NCI-H446 (cell line): ENCODE measurements around the gene PHACTR3.

Experiments
- DNase-seq, 2 experiments: peaks; one replicate each; lab custom pipeline; 2025; lab: John Stamatoyannopoulos, UW

The PHACTR3 gene

DNA sequence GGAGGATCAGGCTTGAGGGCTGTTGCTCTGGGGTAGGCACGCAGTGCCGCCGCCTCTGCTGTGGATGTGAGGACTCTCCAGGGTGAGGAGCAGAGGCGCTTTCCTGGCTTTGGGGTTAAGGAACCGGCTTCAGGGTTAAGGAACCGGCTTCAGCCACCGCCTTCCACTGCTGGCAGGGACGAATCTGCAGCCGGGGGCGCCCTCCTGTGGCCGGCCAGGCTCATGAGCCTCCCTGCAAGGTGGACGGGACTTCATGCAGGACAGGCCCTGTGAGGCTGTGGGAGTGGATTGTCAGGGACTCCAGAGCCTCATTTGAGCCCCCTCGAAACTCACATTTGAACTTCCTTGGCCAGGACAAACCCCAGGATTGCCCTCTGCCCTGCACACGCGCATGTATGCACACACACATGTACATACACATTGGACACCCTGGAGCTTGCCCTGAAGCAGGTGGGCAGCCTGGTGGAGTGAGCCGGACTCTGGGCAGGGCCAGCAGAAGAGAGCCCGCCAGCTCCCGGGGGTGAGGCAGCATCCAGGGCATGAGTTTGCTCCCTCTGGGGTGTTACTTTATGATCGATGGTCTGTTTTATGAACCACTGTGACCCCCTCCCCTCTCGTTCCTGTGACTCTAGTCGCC lies 146.9 kb downstream of the PHACTR3 start:
- peak; percentile 50 to 84 for DNase-seq

DNA sequence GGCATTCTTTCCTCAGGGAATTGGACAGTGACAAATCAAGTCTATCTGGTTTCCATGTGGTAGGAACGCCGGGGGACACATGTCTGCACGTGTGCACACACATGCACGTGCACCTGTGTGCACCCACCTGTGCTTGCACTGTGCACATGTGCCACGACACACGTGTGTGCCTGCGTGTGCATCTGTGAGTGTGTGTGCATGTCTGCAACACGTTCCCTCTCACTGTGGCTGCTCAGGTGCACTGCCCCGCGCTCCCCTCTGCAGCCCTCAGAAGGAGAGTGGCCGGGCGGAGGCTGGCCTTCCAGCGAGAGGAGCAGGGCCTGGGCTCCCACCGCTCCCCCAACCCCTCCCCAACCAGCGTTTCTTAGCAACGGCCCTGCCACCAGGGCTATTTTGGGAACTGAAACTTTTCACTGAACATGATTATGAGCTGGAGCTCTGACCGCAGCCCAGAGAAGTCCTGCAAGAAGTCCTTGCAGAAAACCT lies 147.8 kb downstream of the PHACTR3 start:
- DNase-seq = no peak

DNA sequence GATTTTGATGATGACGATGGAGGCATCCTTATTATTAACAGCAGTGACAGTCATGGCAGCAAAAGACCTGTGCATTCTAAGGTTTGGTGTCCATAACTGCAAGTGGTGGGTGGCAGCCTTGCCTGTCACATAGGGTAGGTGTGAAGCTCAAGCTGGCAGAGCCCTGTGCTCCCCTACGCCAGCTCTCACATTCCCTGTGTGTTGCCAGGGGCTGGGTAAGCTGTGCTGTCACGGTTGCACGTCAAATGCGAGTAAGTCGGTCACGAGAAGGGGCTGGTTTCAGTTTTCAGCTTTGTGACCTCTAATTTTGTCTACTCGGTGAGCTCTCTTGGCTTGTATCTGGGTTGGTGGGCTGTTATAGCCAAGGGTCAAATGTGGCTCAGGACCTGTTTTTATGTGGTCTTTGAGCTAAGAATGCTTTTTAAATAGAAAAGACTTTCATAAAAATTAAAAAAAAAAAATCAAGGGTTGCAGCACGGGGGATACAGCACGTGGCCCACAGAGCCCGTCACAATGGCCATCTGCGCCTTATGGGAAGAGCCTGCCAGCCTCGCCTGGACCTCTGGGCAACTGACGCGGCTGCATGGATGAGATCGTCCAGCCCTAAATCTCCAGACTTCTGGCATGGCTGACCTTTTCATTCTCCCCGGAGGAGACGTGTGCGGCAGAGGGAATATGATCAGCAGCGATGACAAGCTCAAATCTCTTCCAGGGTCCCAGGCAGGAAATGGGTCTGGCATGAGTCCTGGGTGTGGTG lies 148.5 kb downstream of the PHACTR3 start:
- DNase-seq = no peak

DNA sequence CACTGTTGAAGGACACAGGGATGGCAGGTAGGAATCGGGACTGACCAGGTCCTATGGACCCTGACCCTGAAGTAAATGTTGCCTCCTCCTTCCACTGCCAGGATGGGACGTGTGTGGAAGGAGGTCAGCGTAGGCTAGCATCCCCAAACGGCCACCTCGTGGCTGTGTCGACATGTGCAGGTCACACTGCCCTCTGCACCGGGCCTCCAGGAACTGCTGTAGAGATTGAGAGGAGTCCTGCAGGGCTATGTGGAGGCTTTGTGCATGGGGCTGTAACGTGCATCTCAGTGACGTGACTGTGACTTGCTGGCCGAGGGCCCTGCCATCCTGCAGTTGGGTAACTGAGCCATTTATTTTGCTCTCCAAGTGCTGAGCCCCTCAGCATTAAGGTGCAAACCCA lies 149.5 kb downstream of the PHACTR3 start:
- no peak for DNase-seq

- DNase-seq = no peak
These were observed 150.2 kb downstream of the PHACTR3 start for GRCh38 chr20:59754551-59754950.

- no peak for DNase-seq
These were observed 151.9 kb downstream of the PHACTR3 start for GRCh38 chr20:59756241-59756640.

DNA sequence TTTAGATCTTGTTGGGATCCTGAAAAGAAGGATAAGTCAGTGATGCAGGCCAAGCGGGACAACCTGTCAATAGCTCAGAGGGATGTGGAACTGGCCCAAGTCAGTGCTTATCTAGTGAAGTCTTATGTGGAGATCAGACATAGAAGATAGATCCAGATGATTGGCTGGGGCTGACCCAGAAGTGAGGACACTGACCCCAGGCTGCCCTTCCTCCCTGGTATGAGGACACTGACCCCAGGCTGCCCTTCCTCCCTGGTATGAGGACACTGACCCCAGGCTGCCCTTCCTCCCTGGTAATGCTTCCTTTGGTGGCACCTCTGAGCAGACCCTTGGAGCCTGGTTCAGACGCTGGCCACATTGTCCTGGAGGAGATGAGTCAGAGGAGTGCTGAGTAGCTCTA lies 159.7 kb downstream of the PHACTR3 start:
- DNase-seq = no peak

- DNase-seq = no peak
These were observed 161.3 kb downstream of the PHACTR3 start for GRCh38 chr20:59765599-59766177.

- DNase-seq = no peak
These were observed 163.3 kb downstream of the PHACTR3 start for GRCh38 chr20:59767656-59768055.

- no peak for DNase-seq
These were observed 165.9 kb downstream of the PHACTR3 start for GRCh38 chr20:59770270-59770669.

DNA sequence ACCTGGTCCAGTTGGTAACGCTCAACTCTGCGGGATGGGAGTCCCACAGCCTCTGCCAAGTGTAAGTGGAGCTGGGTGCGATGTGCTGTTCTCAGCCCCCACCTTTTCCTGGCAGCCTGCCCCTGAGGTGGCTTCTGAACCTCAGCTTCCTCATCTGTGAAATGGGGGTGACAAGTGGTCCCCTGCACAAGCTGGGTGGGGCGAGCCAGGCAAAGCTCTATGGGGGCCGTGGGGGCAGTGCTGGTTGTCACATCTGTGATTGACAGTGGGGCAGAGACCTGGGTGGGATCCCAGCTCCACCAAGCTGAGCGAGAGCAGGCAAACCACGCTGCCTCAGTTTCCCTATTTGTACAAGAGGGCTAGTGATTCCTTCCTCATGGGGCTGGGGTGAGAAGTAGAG lies 166.5 kb downstream of the PHACTR3 start:
- DNase-seq = no peak

GRCh38 chr20:59771506-59772372 lies 167.4 kb downstream of the PHACTR3 start:
- DNase-seq = no peak

DNA sequence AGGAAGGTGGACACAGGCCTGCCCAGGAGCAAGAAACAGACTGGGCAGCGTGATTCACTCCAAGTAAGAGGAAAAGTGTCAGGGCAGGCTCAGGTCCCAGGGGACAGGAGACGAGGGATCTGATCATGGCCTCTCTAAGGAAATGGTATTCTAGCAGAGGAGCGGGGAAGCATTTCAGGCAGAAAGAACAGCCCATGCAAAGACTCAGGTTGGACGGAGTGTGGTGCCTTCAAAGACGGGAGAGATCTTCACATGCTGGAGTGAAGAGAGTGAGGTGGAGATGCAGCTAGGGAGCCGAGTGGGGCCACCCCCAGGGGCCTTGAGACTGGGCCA lies 168.0 kb downstream of the PHACTR3 start:
- no peak for DNase-seq

- DNase-seq = no peak
These were observed 168.9 kb downstream of the PHACTR3 start for GRCh38 chr20:59772931-59773913.

DNA sequence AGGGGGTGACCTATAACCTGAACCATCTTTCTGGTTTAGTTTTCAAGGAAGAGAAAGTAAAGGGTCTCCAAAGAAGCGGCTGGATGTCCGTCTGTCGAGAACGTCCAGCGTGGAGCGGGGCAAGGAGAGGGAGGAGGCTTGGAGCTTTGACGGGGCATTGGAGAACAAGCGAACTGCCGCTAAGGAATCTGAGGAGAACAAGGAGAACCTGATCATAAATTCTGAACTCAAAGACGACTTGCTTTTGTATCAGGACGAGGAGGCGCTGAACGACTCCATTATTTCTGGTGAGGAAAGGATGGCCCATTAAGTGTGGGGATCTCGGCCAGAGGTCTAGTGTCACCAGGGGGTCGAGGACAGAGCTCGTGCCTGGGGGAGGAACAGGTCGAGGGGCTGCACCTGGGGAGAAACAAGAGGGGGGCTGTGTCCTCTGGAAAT lies 169.9 kb downstream of the PHACTR3 start:
- DNase-seq = no peak

DNA sequence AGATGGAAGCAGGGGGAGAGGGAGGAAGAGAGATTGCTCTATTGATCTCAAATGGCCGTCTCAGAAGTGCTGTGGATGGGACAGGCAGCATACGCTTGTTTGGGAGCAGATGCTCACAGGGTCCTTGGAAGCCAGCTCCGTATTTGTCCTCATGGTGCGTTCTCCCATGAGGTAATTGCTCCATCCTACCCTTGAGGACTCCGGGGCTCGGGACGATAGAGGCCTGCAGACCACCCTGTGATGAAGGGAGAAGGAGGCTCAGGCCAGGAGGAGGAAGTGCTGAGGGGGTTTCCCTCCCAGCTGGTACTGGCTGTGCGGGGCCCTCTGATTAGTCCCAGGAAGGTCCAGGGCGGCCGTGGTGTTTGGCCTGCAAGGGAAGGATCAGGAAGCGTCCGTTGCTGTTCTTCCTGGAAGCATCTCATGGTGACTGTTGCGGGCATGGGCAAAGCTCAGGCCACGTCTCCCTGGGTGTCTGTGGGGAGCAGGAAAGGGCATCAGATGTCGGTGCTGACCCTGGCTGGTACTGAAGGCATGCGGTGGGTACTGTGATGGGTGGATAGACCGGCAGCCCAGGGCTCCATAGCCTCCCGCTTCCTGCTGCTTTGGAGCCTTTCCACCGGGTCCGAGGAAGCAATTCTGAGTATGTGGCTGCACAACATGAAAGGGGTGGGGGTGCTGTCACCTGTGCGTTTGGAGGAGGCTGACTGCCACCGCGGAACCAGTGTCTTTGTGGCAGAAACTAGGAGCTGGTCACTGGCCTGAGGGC lies 170.8 kb downstream of the PHACTR3 start:
- no peak for DNase-seq

GRCh38 chr20:59775687-59776055 lies 171.3 kb downstream of the PHACTR3 start:
- no peak for DNase-seq

DNA sequence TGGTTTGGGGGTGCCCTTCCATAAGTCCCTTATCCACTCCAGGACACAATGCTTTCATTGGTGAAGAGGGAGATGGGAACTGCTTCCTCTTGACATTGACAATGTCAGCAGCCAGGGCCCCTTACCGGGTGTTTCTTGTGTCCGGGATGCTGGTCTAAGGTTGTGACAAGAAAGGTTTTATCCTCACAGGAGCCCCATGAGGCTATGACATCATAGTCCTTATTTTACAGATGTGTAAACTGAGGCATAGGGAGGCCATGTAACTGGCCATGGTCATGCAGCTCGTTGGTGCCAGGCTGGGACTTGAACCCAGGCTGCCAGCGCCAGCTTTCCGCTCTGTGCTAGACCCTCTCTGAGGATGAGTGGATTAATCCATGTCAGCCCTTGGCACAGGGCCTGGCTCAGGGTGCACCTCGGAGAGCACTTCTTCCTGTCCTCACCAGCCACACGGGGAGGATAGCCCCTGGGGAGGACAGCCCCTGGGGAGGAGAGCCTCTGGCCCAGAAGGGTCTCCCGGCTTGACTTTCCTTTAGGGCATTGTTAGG lies 171.8 kb downstream of the PHACTR3 start:
- no peak for DNase-seq

DNA sequence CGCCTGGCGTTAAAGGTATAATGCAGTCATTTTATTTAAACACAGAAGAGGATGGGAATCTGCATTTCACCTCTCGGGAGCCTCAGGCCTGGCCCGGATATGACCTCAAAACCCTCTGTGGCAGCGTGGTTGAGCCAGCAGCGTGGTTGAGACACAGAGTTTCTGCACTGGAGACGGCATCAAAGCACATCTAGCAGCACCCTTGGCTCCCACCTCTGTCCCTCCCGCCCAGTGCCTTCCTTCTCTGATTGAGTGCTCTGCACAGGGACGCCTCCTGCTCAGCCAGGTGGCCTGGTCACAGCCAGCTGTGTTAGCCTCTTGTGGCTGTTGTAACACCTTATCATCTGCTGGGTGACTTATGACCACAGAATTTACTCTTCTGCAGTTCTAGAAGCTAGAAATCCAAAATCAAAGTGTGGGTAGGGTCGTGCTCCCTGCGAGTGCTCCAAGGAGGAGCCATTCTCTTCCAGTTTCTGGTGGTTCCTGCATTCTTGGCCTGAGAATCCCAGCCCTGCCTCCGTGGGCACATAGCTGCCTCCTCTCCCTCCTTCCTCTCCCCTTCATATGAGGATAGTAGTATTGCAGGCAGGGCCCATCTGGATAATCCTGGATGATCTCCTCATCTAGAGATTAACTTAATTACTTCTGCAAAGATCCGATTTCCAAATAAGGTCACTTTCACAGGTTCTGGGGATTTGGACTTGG lies 172.4 kb downstream of the PHACTR3 start:
- no peak for DNase-seq
